ENCODE measurements around the gene SHE.

The SHE gene

DNA sequence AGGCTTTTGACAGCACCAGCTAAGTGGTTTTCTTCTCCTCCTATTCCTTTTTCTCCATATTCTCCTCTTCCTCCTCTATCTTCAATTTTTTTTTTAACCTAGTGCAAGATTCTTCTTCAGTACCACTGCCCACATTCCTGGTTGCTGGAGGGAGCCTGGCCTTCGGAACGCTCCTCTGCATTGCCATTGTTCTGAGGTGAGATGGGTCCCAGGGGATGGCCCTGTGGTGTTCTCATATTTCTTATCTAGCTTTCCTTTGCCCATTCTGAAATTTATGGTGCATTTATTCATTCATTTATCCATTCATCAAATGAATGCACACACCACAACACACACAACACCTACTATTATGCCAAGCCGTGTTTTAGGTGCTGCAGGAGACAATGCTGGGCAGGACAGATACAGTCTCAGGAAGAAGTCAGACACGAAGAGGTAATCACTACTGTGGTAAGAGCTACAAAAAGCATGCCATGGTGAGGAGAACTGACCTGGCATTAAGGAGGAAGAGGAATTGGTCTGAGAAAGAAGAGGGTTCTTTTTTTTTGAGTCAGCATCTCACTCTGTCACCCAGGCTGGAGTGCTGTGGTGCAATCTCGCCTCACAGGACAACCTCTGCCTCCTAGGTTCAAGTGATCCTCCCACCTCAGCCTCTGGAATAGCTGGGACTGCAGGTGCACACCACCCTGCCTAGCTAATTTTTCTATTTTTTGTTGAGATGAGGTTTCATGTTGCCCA, 47.7 kb downstream of the SHE start:
- intact Hi-C loops (cut with DNase I): no loop called here
- DNase-seq: peak in 1 of 10 donors; percentile 32

DNA sequence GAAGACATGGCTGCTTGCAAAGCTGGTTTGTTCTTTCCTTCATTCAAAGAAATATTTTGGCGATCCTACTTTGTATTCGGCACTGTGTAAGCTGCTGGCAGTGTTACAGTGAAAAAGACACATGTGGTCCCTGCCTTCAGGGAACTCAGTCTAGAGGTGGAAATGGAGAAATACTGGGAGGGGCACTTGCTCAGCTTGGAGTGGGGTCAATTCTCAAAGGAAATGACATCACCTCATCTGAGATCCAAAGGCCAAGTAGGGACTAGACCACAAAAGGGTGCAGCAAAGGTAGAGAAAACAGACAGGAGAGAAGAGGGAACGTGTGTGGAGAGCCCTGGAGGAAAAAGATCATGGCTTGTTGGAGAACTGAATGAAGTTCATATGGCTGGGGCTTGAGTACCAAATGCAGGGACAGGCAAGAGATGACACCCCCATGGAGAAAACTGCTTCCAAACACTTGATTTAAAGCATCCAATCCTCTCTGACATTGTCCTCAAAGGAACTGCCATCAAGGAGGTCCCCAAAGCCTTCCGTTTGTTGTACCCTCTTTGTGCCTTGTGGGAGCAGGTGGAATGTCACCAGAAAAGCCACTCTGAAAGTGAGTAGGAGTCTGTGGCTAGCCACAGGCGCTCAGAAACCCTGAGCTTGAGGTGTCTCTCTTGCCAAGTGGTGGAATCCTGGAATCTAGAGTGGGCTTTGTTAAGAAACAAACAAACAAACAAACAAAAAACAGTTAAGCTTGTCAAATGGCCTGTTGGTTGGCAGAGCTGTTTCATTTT, 48.4 kb downstream of the SHE start:
- DNase-seq: peak in 1 of 10 donors; percentile 5
- intact Hi-C loops (cut with DNase I): no loop called here

DNA sequence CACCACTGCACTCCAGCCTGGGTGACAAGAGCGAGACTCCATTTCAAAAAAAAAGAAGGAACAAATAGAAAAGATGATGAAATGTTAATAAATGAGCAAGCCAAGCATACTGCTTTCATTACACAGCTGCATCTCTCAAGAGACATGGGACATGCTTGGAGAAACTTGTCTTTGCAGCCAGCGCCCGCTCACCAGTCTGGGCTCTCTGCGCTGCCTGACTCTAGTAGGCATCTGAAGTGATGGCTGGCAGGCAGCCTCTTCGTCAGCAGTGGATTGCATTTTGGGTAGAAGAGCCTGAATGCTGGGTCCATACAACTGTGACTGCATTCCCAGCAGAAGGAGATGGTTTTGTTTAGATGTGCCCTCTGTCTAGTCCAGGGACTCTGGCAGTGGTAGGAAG, 49.1 kb downstream of the SHE start:
- intact Hi-C loops (cut with DNase I): no loop called here
- DNase-seq: peak in 3 of 10 donors; percentile 45 to 80 (median 59)

DNA sequence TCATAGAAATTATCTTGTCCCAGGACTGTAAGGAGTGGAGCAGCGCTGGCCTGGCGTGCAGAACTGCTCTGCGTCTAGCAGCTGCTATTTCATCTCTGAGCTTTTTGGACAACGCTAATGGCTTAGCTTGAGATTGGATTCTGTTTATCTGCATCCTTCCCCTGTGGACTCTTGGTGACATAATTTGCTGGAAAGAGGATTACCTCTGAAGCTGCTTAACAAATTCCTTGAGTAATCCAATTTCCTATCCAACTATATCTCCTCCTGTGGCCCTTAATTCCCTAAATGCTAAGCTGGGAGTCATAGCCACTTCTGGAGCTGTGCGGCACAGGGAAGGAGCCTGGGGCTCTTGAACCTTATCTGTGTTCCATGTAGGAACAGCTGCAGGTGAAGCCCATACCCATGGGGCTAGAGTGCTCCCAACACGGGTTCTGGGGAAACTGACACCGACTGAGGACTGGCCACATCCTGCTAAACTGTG, 53.8 kb downstream of the SHE start:
- peak in 1 of 10 donors; percentile 24 for DNase-seq
- intact Hi-C loops (cut with DNase I): no loop called here

DNA sequence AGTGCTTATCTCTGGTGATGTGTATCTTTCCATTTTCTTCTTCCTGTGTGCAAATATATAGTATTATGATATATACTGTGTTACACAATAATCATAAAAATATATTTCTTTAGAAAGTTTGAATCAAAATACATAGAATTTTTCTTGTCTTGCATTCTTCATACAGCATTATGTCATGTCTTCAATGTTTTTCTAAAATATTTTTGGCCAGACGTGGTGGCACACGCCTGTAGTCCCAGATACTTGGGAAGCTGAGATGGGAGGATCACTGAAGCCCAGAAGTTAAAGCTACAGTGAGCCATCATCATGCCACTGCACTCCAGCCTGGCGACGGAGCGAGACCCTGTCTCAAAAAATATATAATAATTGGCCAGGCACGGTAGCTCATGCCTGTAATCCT, 55.4 kb downstream of the SHE start:
- intact Hi-C loops (cut with DNase I): no loop called here
- DNase-seq: peak in 1 of 10 donors; percentile 14

- peak in 1 of 10 donors; percentile 27 for DNase-seq
- intact Hi-C loops (cut with DNase I): no loop called here
Observed at GRCh38 chr1:154446292-154446691, 55.9 kb downstream of the SHE start.

GRCh38 chr1:154445040-154445472, 57.2 kb downstream of the SHE start:
- DNase-seq: peak in 1 of 10 donors; percentile 41
- intact Hi-C loops (cut with DNase I): no loop called here

DNA sequence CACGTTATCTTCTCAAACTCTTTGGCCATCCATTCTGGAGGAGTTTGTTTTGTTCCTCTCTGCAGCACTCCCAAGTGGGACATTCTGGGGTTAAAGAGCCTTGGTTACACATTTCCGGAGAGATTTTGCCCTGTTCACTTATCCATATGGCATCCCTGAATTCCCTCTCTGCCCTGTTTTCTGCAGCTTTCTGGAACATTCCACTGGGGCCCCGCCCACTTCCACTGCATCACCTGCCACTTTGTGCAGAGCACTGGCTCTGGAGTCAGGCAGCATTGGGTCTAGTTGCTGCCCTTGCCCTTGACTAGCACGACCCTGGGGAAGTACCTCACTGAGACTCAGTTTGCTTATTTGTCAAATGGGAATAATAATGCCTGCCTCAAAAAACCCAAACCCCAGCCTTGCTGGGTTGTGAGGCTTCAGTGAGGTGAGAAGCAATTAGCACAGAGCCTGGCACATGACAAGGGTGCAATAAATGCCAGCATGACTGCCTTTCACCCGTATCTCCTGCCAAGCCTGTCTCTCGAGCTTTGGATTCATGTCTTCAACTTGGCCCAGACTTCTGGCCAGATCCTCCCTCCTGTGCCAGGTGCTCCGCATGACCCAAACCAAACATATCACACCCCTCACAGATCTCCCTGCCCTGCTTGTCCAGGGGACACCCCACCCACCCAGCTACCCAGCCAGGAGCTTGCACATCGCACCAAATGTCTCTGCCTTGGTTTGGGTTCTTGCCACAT, 58.8 kb downstream of the SHE start:
- peak in 2 of 10 donors; percentile 42 to 49 for DNase-seq
- intact Hi-C loops (cut with DNase I): no loop called here

- DNase-seq: peak in 2 of 10 donors; percentile 18 to 74
- intact Hi-C loops (cut with DNase I): no loop called here
Observed at GRCh38 chr1:154442006-154442740, 60.0 kb downstream of the SHE start.

DNA sequence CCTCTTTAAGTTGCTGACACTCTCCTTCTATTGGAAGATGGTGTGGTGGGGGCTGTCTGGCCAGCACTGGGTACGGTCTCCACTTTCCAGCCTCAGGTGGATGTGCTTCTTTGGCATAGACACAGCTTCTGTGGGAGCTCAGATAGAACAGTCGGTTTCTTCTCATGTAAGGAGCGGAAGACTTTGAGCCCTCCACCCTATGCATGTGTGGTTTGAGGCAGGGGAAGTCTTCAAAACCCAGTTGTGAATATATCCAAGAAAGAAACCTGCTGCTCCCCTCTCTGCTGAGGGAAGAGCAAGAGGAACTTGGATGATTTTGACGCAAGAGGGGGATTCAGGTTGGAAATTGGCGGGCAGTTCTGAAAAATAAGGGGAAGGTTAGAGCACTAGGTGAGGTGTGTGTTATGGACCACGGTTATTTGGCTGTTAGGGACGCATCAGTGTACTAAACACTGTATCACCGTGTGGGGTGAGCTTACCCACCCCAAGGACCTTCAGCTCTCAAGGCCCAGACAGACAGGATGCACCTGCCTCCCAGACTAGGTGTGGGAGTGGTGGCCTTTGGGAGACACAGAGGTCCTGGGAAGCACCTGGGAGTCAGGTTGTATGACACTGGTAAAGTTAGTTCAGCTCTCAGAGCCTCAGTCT, 60.8 kb downstream of the SHE start:
- intact Hi-C loops (cut with DNase I): no loop called here
- peak in 1 of 10 donors; percentile 5 for DNase-seq

DNA sequence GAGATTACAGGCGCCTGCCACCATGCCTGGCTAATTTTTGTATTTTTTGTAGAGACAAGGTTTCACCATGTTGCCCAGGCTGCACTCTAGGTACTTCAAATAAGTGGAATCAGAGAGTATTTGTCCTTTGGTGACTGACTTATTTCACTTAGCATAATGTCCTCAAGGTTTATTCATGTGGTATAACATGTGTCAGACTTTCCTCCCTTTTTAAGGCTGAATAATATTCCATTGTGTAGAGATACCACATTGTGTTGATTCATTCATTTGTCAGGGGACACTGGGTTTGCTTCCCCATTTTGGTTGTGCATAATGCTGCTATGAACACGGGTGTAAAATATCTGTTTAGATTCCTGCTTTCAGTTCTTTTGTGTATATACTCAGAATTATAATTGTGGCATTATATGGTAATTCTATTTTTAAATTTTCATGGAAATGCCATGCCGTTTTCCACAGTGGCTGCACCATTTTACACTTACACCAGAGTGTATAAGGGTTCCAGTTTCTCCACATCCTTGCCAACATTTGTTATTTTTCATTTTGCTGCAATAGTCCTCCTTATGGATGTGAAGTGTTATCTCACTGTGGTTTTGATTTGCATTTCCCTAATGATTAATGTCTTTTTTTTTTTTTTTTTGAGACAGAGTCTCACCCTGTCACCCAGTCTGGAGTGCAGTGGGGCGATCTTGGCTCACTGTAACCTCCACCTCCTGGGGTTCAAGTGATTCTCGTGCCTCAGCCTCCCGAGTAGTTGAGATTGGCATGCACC, 62.0 kb downstream of the SHE start:
- intact Hi-C loops (cut with DNase I): no loop called here
- peak in 1 of 10 donors; percentile 2 for DNase-seq

DNA sequence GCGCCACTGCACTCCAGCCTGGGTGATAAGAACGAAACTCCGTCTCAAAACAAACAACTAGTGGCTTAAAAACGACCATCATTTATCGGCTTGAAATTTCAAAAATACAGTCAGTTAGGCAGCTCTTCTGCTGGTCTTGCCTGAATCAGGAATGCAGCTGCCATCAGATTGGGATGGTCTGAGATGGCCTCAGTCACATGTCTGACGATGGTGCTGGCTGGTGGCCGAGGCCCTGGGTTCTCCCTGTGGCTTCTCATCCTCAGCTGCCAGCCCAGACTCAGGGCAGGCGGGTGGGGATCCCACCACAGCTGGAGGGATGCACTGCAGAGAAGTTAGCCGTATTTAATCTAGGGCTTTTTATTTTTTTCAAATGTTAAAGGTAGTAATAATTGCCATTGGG, 65.8 kb downstream of the SHE start:
- peak in 1 of 10 donors; percentile 74 for DNase-seq
- intact Hi-C loops (cut with DNase I): no loop called here

- intact Hi-C loops (cut with DNase I): no loop called here
- DNase-seq: peak in 1 of 10 donors; percentile 63
Observed at GRCh38 chr1:154435599-154436200, 66.5 kb downstream of the SHE start.

DNA sequence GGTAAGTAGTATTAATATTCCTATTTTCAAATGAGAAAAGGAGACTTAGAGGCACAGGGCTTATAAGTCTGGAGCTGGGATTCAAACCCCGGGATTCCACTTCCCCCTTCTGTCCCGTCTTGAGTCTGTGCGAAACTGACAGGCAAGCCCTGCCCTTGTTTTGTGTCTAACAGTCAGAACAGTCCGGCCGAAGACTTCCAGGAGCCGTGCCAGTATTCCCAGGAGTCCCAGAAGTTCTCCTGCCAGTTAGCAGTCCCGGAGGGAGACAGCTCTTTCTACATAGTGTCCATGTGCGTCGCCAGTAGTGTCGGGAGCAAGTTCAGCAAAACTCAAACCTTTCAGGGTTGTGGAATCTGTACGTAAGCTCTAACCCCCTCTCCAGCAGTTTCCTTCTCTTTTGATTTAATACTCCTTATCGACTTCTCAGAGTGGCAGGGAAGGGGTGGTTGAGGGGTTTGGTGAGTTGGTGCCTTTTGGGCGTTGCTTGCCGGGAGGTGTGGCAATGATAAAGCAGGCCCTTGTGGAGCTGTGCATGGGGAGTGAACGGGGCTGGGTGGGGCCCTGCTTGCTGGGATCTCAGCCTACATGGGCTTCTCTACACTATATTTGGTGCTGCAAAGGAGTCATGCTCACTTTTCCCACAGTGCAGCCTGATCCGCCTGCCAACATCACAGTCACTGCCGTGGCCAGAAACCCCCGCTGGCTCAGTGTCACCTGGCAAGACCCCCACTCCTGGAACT, 67.7 kb downstream of the SHE start:
- intact Hi-C loops (cut with DNase I): no loop called here
- peak in 4 of 10 donors; percentile 35 to 89 (median 36) for DNase-seq

DNA sequence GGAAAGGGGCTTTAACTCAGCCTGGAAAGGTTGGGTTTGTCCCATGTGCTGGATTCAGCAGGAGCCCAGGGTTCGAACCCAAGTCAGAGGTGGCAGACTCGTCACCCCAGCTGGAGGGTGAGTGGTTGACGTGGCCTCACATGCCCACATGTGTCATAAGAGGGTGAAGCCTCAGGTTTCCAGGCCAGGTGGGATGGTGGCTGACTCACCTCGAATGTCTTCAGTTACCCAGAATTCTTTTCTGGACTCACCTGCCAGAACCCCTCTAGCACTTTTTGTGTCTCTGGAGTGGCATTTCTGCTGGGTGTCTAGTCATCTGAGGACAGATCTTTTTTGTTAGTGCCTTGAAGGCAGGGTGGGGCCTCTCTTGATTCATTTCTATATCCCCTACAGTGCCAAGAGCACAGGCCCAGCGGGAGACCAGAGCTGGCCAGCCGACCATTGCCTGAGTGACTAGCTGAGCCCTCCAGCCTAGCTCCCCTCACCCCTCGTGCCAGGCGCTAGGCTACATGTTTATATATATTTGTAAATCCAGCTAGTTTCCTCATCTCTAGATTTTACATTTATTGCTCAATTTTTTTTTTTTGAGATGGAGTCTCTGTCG, 68.9 kb downstream of the SHE start:
- DNase-seq: peak in 1 of 10 donors; percentile 80
- intact Hi-C loops (cut with DNase I): no loop called here

- intact Hi-C loops (cut with DNase I): no loop called here
- peak in 1 of 10 donors; percentile 59 for DNase-seq
Observed at GRCh38 chr1:154431586-154432373, 70.4 kb downstream of the SHE start.

DNA sequence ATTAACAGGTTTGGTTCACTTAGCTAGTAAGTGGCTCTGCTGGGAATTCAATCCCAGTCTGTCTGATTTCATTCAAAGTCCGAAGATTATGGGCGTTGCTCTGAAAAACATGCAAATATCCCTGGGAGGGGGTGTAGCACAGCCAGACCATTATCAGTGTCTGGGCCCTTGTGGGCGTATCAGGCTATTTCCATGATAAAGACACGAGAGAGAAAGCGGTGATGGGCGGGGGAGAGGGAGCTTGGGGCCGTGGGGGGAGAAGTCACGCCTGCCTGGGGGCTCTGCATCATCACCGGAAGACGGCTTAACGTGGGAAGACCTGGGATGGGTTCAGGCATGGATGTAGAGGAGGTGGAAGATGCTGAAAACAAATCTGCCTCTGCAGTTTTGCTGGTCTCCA, 71.3 kb downstream of the SHE start:
- intact Hi-C loops (cut with DNase I): no loop called here
- peak in 2 of 10 donors; percentile 45 to 87 for DNase-seq
